ENCODE measurements around the gene CTNNAL1. TPM values are rescaled to one million over a fixed set of nuclear protein-coding genes. Genes with fewer than 3 reads are reported as not detected.

Gene CTNNAL1
- total and polyA plus RNA-seq, 2 donors (not counting 1 experiment from before 2014, with no cell fraction given): 0.04 to 1.5 TPM

- Histone ChIP-seq H3K79me2 (ENCODE audit: control insufficient read depth, insufficient read depth, low read length) (no peaks in the 10 kb centered on the region), H3K4me2 (replicated peaks; ENCODE audit: low read depth, low read length, poor library complexity, severe bottlenecking) (no peak overlapping the region), H2AFZ (ENCODE audit: insufficient read depth, low read depth, low read length, poor library complexity, severe bottlenecking) (no peak overlapping the region), H3K27me3 (replicated peaks in 1 of 4; ENCODE audit: control extremely low read depth in 1 of 4, control insufficient read depth in 3 of 4, insufficient read depth in 4 of 4, low read length in 3 of 4) (no peaks in the 10 kb centered on the region), H3K4me1 (ENCODE audit: control insufficient read depth in 2 of 2, insufficient read depth in 2 of 2, low read length in 2 of 2) (no peaks in the 10 kb centered on the region), H4K20me1 (ENCODE audit: control insufficient read depth, insufficient read depth, low read length, poor library complexity, severe bottlenecking) (no peaks in the 10 kb centered on the region), H3K9ac (ENCODE audit: low read length) (no peak overlapping the region), H3K9me3 (ENCODE audit: control extremely low read depth in 1 of 3, control insufficient read depth in 2 of 3, insufficient read depth in 1 of 3, low read length in 2 of 3) (peaks cover 0 to 3% (median 0%) of the 10 kb centered on the region in 3 donors), H3K27ac (ENCODE audit: low read length in 2 of 2) (no peak overlapping the region), H3K4me3 (ENCODE audit: control extremely low read depth in 1 of 5, extremely low read depth in 1 of 5, insufficient read depth in 1 of 5, low read depth in 2 of 5, low read length in 4 of 5) (no peak overlapping the region), H3K36me3 (replicated peaks in 1 of 2; ENCODE audit: control extremely low read depth in 1 of 2, control insufficient read depth in 1 of 2, extremely low read depth in 1 of 2, insufficient read depth in 2 of 2, low read length in 1 of 2) (peaks cover 4 to 40% of the 10 kb centered on the region in 2 experiments)
- Mint-ChIP-seq H3K4me3 (no peak overlapping the region), H3K27ac (no peak overlapping the region), H3K9me3 (ENCODE audit: insufficient read depth) (peaks cover 6% of the 10 kb centered on the region), H3K4me1 (no peaks in the 10 kb centered on the region), H3K27me3 (no peaks in the 10 kb centered on the region)
- intact Hi-C loops (cut with micrococcal nuclease): no loop called here
- ChIA-PET CTCF (interaction anchor here (1.3 kb wide), 1 partner anchor 426 kb away, joined by 3 read pairs; no protein-coding TSS in a partner anchor), POLR2A (no interaction called here)
- 100% methylated on average over 1 of the region's 4 CpGs for WGBS (ENCODE audit: insufficient coverage)
- TF ChIP-seq CTCF (IDR thresholded peaks at IDR 0.05) (no peak), EZH2 (IDR thresholded peaks at IDR 0.05; ENCODE audit: borderline replicate concordance, insufficient read depth, low read depth, low read length, poor library complexity, severe bottlenecking) (no peak)
- DNase-seq: no peak
- no peak for ATAC-seq (ENCODE audit: low read depth)
These were observed 30.3 kb upstream of the CTNNAL1 start for GRCh38 chr9:109043578-109043977.

GRCh38 chr9:109040571-109040970 is 27.3 kb upstream of the CTNNAL1 start:
- Histone ChIP-seq H3K9ac (ENCODE audit: low read length) (no peak overlapping the region), H3K4me2 (replicated peaks; ENCODE audit: low read depth, low read length, poor library complexity, severe bottlenecking) (no peak overlapping the region), H4K20me1 (ENCODE audit: control insufficient read depth, insufficient read depth, low read length, poor library complexity, severe bottlenecking) (no peaks in the 10 kb centered on the region), H3K4me3 (ENCODE audit: control extremely low read depth in 1 of 5, extremely low read depth in 1 of 5, insufficient read depth in 1 of 5, low read depth in 2 of 5, low read length in 4 of 5) (no peak overlapping the region), H3K79me2 (ENCODE audit: control insufficient read depth, insufficient read depth, low read length) (no peaks in the 10 kb centered on the region), H2AFZ (ENCODE audit: insufficient read depth, low read depth, low read length, poor library complexity, severe bottlenecking) (no peak overlapping the region), H3K27ac (ENCODE audit: low read length in 2 of 2) (no peak overlapping the region), H3K36me3 (replicated peaks in 1 of 2; ENCODE audit: control extremely low read depth in 1 of 2, control insufficient read depth in 1 of 2, extremely low read depth in 1 of 2, insufficient read depth in 2 of 2, low read length in 1 of 2) (peaks cover 0 to 32% of the 10 kb centered on the region in 2 experiments), H3K9me3 (ENCODE audit: control extremely low read depth in 1 of 3, control insufficient read depth in 2 of 3, insufficient read depth in 1 of 3, low read length in 2 of 3) (peaks cover 0 to 3% (median 0%) of the 10 kb centered on the region in 3 donors), H3K27me3 (replicated peaks in 1 of 4; ENCODE audit: control extremely low read depth in 1 of 4, control insufficient read depth in 3 of 4, insufficient read depth in 4 of 4, low read length in 3 of 4) (no peaks in the 10 kb centered on the region), H3K4me1 (ENCODE audit: control insufficient read depth in 2 of 2, insufficient read depth in 2 of 2, low read length in 2 of 2) (no peaks in the 10 kb centered on the region)
- Mint-ChIP-seq H3K4me1 (no peaks in the 10 kb centered on the region), H3K4me3 (no peak overlapping the region), H3K27ac (no peak overlapping the region), H3K27me3 (no peaks in the 10 kb centered on the region), H3K9me3 (ENCODE audit: insufficient read depth) (peaks cover 6% of the 10 kb centered on the region)
- POLR2A ChIA-PET: no interaction called here
- CTCF ChIA-PET: no interaction called here
- DNase-seq (no peak), ATAC-seq (ENCODE audit: low read depth) (no peak)
- no CpG with 5 or more reads among the region's 4 CpGs for WGBS (ENCODE audit: insufficient coverage)
- no peak for TF ChIP-seq CTCF (IDR thresholded peaks at IDR 0.05)
- no peak for TF ChIP-seq EZH2 (IDR thresholded peaks at IDR 0.05; ENCODE audit: borderline replicate concordance, insufficient read depth, low read depth, low read length, poor library complexity, severe bottlenecking)
- intact Hi-C loops (cut with micrococcal nuclease): no loop called here
